HL-60 (cell line): ENCODE measurements around the gene ARAP3.
A peak's percentile ranks its signal among the peaks of the same experiment; 100 is the strongest.

Experiments used
- DNase-seq, 2 experiments: peaks; one replicate each; pipeline ENCODE4 v3.0.0-alpha.2; 2010 to 2020; ENCODE audit warnings: low read depth in 1 of 2, low spot score in 1 of 2
- H3K27ac ChIP-seq: fragments of 250-450 bp; sonication (Bioruptor Pico); replicated peaks from 2 replicates; pipeline ENCODE4 v1.5.1; 2020; ENCODE audit warnings: mild to moderate bottlenecking, moderate library complexity
- H3K27me3 ChIP-seq: fragments of 250-450 bp; sonication (Bioruptor Pico); 2 replicates; pipeline ENCODE4 v1.5.1; 2021; ENCODE audit warnings: mild to moderate bottlenecking, moderate library complexity; ENCODE audit not compliant: insufficient read depth, poor library complexity, severe bottlenecking
- H3K4me3 ChIP-seq: replicated peaks from 2 replicates; pipeline ENCODE4 v1.5.1; 2011; ENCODE audit warnings: mild to moderate bottlenecking, control low read depth, low read length; ENCODE audit not compliant: insufficient read depth
- GABPA ChIP-seq: IDR thresholded peaks from 2 replicates; pipeline ENCODE4 v1.6.1; 2012; ENCODE audit warnings: low read depth
- POLR2AphosphoS5 ChIP-seq: IDR thresholded peaks from 2 replicates; pipeline ENCODE4 v1.6.1; 2012; ENCODE audit warnings: low read depth
- SPI1 ChIP-seq: IDR thresholded peaks from 2 replicates; pipeline ENCODE4 v1.6.1; 2012; ENCODE audit warnings: low read depth, mild to moderate bottlenecking, borderline replicate concordance
- TF ChIP-seq, protein P1 (sequence below): IDR thresholded peaks from one replicate; pipeline ENCODE4 v1.5.1; 2011; ENCODE audit warnings: low read length, control low read depth, inconsistent platforms; ENCODE audit not compliant: insufficient read depth
- TF ChIP-seq, protein P2 (sequence below): IDR thresholded peaks from 2 replicates; pipeline ENCODE4 v1.6.1; 2012; ENCODE audit warnings: low read depth; ENCODE audit not compliant: insufficient replicate concordance

The ARAP3 gene

DNA sequence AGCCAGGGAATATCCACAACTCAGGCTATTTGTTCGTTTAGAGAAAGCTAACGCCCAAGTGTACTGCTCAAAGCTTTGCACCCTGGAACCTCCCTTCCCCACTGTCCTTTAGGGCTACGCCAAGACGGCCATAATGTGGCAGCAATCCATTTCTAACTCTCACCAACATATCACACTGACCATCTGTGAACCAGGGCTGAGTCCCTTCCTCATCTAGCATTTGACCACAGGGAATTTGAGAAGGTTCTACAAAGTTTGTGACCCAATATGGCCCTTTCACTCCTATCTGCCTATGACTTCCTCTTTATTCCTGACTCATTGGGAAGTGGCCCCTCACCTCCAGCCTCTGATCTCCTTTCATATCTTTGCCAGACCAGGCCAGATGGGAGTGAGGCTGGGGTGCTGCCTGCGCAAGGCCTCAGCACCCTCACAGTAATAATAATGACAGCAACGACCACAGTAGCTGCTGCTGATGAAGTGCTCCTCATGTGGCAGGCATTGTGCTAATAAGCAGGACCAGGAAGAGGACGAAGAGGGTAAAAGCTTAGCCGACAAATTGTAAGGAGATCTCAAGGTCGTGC, 9.3 kb upstream of the ARAP3 start:
- TF ChIP-seq SPI1: peak; percentile 68
- TF ChIP-seq POLR2AphosphoS5: no peak
- Histone ChIP-seq H3K27ac (no peak overlapping the region), H3K27me3 (no peaks in the 10 kb centered on the region), H3K4me3 (no peak overlapping the region)
- DNase-seq: peak; percentile 19 to 46

DNA sequence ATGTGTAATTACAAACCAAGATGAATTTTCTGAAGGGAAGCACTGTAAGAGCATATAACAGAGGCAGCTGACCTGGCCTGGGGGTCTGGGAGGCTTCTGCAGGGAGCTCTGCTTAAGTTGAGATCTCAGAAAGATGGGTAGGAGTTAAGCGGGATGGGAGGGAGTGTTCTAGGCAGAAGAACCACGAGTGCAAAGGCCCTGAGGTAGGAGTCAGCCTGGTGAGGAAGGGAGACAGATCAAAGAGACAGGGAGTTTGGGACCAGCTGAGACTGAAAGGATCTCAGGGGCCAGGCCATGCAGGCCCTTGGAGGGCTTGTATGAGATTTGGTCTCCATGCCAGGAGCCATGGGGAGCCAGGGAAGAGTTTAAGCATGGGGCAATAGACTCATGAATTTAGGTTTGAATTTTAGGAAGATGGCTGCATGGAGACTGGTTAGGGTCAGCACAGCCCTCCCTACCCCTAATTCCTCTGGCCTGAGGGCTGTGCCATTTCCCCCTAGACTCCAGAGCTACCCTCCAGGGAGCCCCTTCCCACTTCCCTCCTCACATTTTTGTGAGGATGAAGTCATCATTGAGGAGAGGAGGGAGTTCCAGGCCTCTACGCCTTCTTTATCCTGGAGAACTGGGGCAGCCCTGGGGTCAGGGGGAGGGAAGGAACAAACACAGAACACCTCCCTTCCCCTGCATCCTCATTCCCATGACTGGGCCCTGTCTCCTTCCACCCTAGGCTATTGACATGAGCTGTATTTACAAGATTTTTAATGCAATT, 4.8 kb upstream of the ARAP3 start:
- Histone ChIP-seq H3K27me3 (no peaks in the 10 kb centered on the region), H3K4me3 (no peak overlapping the region), H3K27ac (no peak overlapping the region)
- no peak for DNase-seq
- TF ChIP-seq, protein P1, sequence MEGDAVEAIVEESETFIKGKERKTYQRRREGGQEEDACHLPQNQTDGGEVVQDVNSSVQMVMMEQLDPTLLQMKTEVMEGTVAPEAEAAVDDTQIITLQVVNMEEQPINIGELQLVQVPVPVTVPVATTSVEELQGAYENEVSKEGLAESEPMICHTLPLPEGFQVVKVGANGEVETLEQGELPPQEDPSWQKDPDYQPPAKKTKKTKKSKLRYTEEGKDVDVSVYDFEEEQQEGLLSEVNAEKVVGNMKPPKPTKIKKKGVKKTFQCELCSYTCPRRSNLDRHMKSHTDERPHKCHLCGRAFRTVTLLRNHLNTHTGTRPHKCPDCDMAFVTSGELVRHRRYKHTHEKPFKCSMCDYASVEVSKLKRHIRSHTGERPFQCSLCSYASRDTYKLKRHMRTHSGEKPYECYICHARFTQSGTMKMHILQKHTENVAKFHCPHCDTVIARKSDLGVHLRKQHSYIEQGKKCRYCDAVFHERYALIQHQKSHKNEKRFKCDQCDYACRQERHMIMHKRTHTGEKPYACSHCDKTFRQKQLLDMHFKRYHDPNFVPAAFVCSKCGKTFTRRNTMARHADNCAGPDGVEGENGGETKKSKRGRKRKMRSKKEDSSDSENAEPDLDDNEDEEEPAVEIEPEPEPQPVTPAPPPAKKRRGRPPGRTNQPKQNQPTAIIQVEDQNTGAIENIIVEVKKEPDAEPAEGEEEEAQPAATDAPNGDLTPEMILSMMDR: no peak
- TF ChIP-seq, protein P2, sequence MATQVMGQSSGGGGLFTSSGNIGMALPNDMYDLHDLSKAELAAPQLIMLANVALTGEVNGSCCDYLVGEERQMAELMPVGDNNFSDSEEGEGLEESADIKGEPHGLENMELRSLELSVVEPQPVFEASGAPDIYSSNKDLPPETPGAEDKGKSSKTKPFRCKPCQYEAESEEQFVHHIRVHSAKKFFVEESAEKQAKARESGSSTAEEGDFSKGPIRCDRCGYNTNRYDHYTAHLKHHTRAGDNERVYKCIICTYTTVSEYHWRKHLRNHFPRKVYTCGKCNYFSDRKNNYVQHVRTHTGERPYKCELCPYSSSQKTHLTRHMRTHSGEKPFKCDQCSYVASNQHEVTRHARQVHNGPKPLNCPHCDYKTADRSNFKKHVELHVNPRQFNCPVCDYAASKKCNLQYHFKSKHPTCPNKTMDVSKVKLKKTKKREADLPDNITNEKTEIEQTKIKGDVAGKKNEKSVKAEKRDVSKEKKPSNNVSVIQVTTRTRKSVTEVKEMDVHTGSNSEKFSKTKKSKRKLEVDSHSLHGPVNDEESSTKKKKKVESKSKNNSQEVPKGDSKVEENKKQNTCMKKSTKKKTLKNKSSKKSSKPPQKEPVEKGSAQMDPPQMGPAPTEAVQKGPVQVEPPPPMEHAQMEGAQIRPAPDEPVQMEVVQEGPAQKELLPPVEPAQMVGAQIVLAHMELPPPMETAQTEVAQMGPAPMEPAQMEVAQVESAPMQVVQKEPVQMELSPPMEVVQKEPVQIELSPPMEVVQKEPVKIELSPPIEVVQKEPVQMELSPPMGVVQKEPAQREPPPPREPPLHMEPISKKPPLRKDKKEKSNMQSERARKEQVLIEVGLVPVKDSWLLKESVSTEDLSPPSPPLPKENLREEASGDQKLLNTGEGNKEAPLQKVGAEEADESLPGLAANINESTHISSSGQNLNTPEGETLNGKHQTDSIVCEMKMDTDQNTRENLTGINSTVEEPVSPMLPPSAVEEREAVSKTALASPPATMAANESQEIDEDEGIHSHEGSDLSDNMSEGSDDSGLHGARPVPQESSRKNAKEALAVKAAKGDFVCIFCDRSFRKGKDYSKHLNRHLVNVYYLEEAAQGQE: no peak
- no peak for TF ChIP-seq POLR2AphosphoS5
- no peak for TF ChIP-seq GABPA
- TF ChIP-seq SPI1: no peak

DNA sequence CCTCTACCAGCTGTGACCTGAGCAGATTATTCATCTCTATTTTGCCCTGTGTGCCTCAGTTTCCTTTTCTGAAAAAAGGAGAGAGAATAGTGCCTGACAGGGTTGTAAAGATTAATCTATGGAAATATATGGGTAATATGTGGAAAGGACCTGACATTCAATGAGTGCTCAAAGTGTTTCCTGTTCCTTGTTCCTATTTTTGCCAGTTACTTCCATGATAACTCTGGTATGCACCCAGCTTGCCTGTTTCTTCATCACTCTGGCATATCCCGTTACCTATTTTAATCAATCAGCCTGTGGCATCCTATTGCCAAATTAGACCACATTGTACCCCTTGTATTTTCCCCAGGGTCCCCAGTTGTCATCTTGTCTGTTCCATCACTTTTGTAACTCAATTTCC, 3.6 kb upstream of the ARAP3 start:
- Histone ChIP-seq H3K4me3 (no peak overlapping the region), H3K27ac (no peak overlapping the region), H3K27me3 (no peaks in the 10 kb centered on the region)
- DNase-seq: no peak
- TF ChIP-seq, protein P2: no peak
- TF ChIP-seq, protein P1: no peak

DNA sequence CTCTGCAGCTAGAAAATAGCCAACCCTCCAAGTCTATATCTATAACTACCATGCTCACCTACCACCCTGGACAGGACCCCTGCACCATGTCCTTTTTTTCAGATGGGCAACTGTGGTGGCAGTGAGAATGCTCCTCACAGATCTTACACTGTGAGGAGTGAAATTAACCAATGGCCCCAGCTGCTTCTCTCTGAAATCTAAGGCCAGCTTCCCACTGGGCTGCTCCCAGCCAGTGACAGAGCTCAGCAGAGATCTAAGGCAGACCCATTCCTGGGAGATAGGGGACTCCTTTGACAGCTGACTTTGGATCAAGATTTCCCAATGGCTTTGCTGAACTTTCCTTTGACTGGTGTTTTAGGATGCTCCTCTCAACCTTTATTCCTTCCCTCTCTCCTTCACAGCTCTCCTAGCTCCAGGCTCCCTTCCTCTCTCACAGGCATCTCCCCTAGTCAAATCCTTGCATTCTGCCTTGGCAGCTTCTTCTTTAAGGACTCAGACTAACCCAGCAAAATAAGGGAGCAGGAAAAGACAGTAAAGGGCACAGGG, 1.6 kb upstream of the ARAP3 start:
- no peak overlapping the region for H3K4me3 ChIP-seq
- TF ChIP-seq GABPA: no peak
- TF ChIP-seq SPI1: no peak
- no peak for TF ChIP-seq POLR2AphosphoS5
- TF ChIP-seq, protein P2: no peak
- TF ChIP-seq, protein P1: no peak
- H3K27ac ChIP-seq: peak overlapping the region; percentile 82
- no peaks in the 10 kb centered on the region for H3K27me3 ChIP-seq
- no peak for DNase-seq
